ENCODE results near the gene AUTS2.
"Not testable (repeated sequence)": the region's sequence is repeated elsewhere in the genome, so short reads cannot be mapped to it uniquely, and the experiment has no call there.

The AUTS2 gene

GRCh38 chr7:70349819-70350218 is 751.5 kb downstream of the AUTS2 start:
- DNase-seq (ENCODE audit: low read depth) = no peak

- DNase-seq (ENCODE audit: low read depth) = no peak
Observed at GRCh38 chr7:70352088-70352487, 753.8 kb downstream of the AUTS2 start.

- no peak for DNase-seq (ENCODE audit: low read depth)
Observed at GRCh38 chr7:70352906-70353305, 754.6 kb downstream of the AUTS2 start.

GRCh38 chr7:70353330-70353945 is 755.2 kb downstream of the AUTS2 start:
- no peak for DNase-seq (ENCODE audit: low read depth)

GRCh38 chr7:70353946-70354335 is 755.7 kb downstream of the AUTS2 start:
- DNase-seq (ENCODE audit: low read depth) = no peak

- DNase-seq (ENCODE audit: low read depth) = no peak
Observed at GRCh38 chr7:70354409-70355169, 756.3 kb downstream of the AUTS2 start.

GRCh38 chr7:70355198-70356020 is 757.1 kb downstream of the AUTS2 start:
- no peak for DNase-seq (ENCODE audit: low read depth)

GRCh38 chr7:70356085-70356786 is 758.0 kb downstream of the AUTS2 start:
- DNase-seq (ENCODE audit: low read depth) = no peak

- DNase-seq (ENCODE audit: low read depth) = no peak
Observed at GRCh38 chr7:70356787-70357328, 758.6 kb downstream of the AUTS2 start.

GRCh38 chr7:70360557-70360956 is 762.3 kb downstream of the AUTS2 start:
- no peak for DNase-seq (ENCODE audit: low read depth)

- no peak for DNase-seq (ENCODE audit: low read depth)
Observed at GRCh38 chr7:70361821-70362220, 763.5 kb downstream of the AUTS2 start.

GRCh38 chr7:70364393-70364792 is 766.1 kb downstream of the AUTS2 start:
- DNase-seq (ENCODE audit: low read depth) = not testable (repeated sequence)

- DNase-seq (ENCODE audit: low read depth) = no peak
Observed at GRCh38 chr7:70371652-70372051, 773.4 kb downstream of the AUTS2 start.

- DNase-seq (ENCODE audit: low read depth) = no peak
Observed at GRCh38 chr7:70372768-70373515, 774.7 kb downstream of the AUTS2 start.

- no peak for DNase-seq (ENCODE audit: low read depth)
Observed at GRCh38 chr7:70374772-70375533, 776.7 kb downstream of the AUTS2 start.

GRCh38 chr7:70376561-70377031 is 778.3 kb downstream of the AUTS2 start:
- no peak for DNase-seq (ENCODE audit: low read depth)

GRCh38 chr7:70377957-70378356 is 779.7 kb downstream of the AUTS2 start:
- no peak for DNase-seq (ENCODE audit: low read depth)

- no peak for DNase-seq (ENCODE audit: low read depth)
Observed at GRCh38 chr7:70379210-70379609, 780.9 kb downstream of the AUTS2 start.

- no peak for DNase-seq (ENCODE audit: low read depth)
Observed at GRCh38 chr7:70380421-70381015, 782.2 kb downstream of the AUTS2 start.

All from stimulated activated CD8-positive, alpha-beta memory T cell treated with anti-CD3 and anti-CD28 coated beads, Interleukin-4, amount 100 ng/mL, for 24 hours (primary cell).